Fibroblast of skin of left biceps (primary cell): ENCODE data around the gene CCDC192.
A peak's percentile ranks its signal among the peaks of the same experiment; 100 is the strongest.

Source experiments
- DNase-seq, 2 experiments: peaks; one replicate each; pipeline ENCODE4 v3.0.0-alpha.2; 2013; ENCODE audit warnings: low read depth in 2 of 2

CCDC192 gene

DNA sequence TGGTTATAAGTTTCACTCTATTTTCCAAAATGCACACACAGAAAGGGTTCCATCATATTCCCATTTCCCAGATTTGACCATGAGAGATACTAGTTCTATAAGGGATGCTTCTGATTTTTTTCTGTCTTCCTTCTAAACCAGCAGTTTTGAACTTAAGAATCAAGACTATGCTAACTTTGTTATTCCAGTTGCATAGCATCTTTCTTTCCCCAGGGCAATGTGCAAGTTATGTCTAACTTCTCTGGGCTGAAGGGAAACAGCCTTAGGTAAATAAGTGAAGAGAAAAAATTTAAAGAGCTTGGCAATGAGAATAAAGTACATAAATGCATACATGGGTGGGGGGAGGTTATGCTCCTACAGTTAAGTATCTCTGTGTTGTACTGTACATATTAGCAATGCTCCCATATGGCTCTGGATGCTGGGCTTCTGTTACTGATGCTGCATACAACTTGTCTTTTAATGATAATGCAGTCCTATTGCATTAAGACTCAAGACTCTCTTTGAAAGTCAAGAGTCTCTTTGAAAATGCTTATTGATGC is 254.6 kb downstream of the CCDC192 start:
- DNase-seq = no peak

- no peak for DNase-seq
Measured at GRCh38 chr5:127958421-127959011, 255.3 kb downstream of the CCDC192 start.

DNA sequence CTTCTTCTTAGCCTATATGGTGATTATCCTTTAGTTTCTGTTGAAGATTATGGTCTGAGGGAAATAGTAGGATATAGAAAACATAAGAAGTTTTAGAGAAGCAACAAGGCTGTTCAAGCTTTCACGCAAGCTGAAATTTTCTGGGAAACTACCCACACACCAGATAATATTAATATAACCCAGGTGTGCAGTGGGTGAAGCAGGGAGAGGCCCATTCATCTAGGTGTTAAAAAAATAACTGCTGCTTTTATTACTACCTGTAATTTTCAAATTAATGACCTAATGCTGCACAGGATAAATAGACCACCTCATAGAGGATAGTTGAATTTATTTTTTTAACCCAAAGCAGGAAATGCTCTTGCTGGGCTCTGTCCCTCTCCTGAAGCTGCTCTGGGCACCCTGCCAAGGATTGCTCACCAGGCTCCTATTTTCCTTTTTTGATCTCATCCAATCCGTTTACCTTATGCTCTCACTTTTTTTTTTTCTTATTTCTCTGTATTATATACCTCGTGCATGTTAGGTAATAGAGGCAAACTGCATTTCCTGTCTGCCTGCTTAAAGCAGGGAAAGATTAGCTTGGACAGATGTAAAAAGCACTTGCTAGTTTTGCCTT is 256.1 kb downstream of the CCDC192 start:
- DNase-seq = peak; percentile 34 to 46

DNA sequence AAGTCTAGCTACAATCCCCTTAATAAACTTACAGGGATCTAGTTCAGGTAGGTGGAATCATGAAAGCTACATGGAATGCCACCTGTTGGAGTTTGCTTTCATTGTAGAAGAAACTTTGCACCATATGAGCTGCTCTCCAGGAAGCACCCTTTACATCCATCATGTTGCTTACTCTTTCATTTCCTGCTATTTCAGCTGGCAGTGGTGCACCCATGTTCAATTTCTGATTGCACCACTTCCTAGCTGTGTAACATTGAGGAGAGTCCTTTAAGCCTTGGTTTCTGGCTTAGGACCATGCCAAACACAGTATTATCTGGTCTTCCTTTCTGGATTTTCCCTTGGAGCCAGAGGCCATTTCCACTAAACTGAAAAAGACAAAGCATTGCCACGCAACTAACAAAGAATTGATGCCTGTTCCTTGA is 257.1 kb downstream of the CCDC192 start:
- no peak for DNase-seq

- no peak for DNase-seq
Measured at GRCh38 chr5:127961006-127961762, 258.0 kb downstream of the CCDC192 start.

GRCh38 chr5:127961763-127962145 is 258.6 kb downstream of the CCDC192 start:
- DNase-seq = no peak

DNA sequence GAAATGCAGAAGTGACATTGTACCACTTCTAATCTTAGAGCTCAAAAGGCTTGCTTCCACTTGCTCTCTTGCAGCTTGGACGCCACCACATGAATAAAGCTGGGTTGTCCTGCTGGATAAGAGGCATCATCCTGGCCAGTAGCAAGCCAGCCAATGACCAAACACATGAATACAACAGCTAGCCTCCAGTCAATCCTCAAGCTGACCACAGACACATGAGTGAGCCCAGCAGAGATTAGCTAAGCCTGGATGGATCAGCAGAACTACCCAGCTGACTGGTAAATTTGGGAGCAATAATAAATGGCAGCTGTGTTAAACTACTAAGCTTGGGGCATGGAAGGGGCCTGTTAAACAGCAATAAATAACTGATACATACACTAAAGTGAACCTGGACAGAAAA is 259.3 kb downstream of the CCDC192 start:
- DNase-seq = no peak

- DNase-seq = no peak
Measured at GRCh38 chr5:127963233-127963632, 260.0 kb downstream of the CCDC192 start.

DNA sequence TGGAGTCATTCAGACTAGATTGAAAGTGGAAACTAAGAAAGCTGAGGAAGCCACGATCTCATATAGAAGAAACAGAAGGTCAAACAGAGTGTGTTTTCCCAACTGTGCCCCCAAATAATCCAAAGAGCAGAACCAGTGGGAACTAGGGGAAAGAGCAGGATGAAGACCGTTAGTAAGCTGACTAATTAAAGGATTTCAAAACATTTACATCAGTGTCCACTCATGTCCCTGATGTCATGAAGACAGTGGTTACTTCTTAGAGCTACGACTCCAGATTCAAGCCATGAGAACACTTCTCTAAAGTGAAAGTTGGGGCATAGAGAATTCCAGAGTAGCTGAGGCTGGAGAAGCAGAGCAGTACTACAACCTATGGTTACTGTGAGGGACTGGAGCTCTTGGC is 260.7 kb downstream of the CCDC192 start:
- no peak for DNase-seq

DNA sequence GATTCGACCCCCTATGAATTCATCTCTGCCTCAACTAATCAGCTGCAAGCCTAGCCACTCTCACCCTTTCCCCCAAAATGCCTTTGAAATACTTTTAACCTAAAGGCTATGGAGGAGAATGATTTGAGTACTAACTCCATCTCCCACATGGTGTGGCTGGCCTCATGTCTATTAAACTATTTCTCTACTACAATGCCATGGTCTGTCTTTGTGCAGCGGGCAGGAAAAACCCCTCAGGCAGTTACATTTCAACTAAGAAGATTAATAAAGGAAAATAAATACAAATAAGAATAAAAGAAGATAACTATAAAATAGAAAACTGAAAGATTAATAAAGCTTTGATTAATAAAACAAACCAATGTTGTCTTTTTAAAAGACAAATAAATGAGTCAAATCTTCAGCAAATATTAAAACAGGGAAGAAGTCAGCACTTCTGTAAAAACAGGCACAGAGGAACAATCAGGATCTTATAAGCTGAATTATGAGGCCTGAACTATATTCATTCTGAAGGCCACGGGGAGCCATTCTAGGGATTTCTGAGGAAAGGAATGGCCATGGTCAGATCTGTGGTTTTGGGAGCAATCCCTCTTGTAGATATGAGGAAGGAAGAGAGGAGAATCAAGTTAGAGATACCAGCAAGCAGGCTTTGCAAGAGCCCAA is 264.3 kb downstream of the CCDC192 start:
- DNase-seq = no peak

GRCh38 chr5:127967983-127968592 is 264.9 kb downstream of the CCDC192 start:
- DNase-seq = no peak

DNA sequence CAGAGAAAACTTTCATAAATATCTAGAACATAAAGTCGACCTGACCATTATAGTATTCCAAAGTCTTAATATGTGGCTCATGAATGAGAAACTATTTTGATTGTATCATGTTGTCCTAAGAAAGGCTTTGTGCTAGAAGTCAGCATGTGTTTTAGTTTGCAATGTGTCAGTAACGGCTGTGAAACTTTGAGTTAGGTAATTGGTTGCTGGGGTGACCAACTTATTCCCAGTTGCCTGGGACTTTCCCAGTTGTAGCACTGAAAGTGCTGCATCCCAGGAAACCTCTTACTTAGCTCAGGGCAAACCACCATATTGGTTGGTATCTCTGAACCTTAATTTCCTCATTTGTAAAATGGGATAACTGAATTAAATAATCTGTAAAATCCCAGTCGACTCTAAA is 265.8 kb downstream of the CCDC192 start:
- no peak for DNase-seq

- DNase-seq = no peak
Measured at GRCh38 chr5:127969651-127970050, 266.5 kb downstream of the CCDC192 start.

DNA sequence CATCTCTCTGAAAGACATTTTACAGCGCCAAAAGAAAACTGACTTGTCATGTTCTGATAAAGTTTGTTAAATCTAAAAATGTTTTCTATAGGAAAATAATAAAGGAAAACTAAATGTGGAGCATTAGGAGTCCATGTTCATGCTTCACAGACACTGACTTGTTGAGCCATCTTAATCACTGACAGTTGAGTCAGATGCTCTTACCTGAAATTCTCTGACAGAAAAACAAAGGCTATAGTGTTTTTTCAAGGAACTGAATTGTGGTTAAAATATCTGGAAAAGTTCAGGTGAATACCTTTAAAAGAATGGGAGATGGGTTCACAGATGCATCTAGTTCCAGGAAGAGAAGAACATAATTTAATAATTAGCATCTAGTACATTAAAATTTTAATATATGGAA is 266.9 kb downstream of the CCDC192 start:
- no peak for DNase-seq

- DNase-seq = no peak
Measured at GRCh38 chr5:127970854-127971425, 267.7 kb downstream of the CCDC192 start.

DNA sequence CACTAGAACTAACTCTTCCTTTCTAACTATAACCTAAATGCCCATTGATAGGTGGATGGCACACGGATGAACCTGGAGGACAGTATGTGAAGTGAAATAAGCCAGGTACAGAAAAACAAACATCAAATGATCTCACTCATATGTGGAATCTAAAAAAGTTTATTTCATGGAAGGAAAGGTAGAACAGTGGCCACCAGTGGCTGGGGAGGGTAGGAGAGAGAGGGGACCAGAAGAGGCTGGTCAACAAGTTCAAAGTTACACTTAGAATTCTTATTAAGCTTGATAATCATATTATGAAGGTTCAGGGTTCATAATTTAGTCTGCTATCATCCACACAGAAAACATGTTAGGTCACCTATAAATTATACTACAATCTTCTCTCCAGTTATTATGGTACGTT is 272.8 kb downstream of the CCDC192 start:
- DNase-seq = no peak

DNA sequence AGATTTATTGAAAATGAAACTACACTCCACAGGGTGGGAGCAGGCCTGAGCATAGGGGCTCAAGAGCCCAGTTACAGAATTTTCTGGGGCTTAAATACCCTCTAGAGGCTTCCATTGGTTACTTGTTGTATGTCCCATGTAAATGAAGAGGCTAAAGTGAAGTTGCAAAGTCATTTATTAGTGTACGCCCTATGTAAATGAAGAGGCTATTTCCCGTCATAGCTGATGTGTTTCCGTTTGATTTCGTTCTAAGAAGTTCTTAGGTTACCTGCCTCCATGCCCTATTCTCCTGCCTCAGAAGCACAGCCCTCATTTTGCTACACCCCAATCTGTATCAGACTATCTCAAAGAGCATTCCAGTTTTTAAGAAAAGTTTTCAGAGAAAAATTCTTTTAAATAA is 273.3 kb downstream of the CCDC192 start:
- no peak for DNase-seq

GRCh38 chr5:127976991-127977717 is 274.0 kb downstream of the CCDC192 start:
- DNase-seq = no peak

GRCh38 chr5:127978738-127979300 is 275.6 kb downstream of the CCDC192 start:
- no peak for DNase-seq

GRCh38 chr5:127979475-127979874 is 276.3 kb downstream of the CCDC192 start:
- DNase-seq = no peak

DNA sequence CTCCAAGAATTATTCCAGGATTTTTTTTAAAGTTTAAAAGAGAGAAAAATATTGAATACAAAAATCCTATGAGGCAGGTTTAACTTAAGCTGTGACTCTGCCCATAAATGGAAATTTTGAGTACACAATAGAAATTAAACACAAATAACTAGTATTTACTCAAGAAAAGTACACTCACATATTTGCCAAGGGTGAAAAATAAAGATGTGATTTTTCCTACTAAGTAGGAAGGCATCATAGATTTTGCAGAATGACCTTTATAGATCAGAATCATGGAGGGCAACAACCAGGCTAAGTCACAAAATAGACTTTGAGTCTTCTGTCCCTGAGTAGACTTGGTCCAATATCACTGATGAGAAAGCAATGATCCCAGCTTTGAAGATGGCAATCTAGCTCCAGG is 277.7 kb downstream of the CCDC192 start:
- DNase-seq = no peak
